K562 (cell line): ENCODE data around the gene C1QL3. TPM values are rescaled to one million over a fixed set of nuclear protein-coding genes. Genes with fewer than 3 reads are reported as not detected.

ENCODE experiments used
- ATAC-seq: fragments of 200-7000 bp; cut with Tn5 transposase; 3 replicates; pipeline ENCODE4 v1.9.1; 2020; ENCODE audit warnings: moderate library complexity
- BruUV-seq: library from RNA; stranded (reverse); fragments of 400-500 nt; replicated peaks from 2 replicates; lab custom pipeline; 2021; lab: Mats Ljungman, UMichigan
- CTCF ChIA-PET: fragments of 300-600 bp; formaldehyde crosslinking; extraction: SDS; loops from one replicate; lab custom pipeline; 2021; ENCODE audit warnings: low intra/inter-chr PET ratio; lab: Yijun Ruan, JAX
- POLR2A ChIA-PET: fragments of 300-600, 350-650 bp; sonication (Branson Sonifier 250); formaldehyde crosslinking; extraction: SDS; loops from one replicate; lab custom pipeline; 2021; ENCODE audit warnings: antibody characterized with exemption, inconsistent platforms; lab: Yijun Ruan, JAX
- DNase-seq, 4 experiments: peaks; one replicate each; pipeline versions ENCODE4 v3.0.0 to v3.0.0-alpha.2; 2011 to 2018; ENCODE audit warnings: low spot score in 3 of 4, mixed read lengths in 3 of 4; ENCODE audit errors: extremely low read depth in 1 of 4
- FAIRE-seq: peaks from 2 replicates; lab custom pipeline; 2011; peaks lifted over from hg19 to GRCh38; lab: Jason Lieb, UNC
- H2AFZ ChIP-seq: 2 replicates; pipeline ENCODE4 v1.6.0; 2011; ENCODE audit warnings: low read depth, low read length, control low read depth, inconsistent platforms
- H3K27ac ChIP-seq: fragments of 200-600 bp; 3 replicates; pipeline ENCODE4 v1.8.0; 2011; ENCODE audit warnings: low read depth, mild to moderate bottlenecking, control low read depth, inconsistent platforms, low read length, moderate library complexity, mixed read lengths; ENCODE audit errors: extremely low read depth
- H3K27me3 ChIP-seq, 2 experiments: fragments of 300-600 bp in 1 of 2; 2 replicates in 1 of 2; 3 replicates in 1 of 2; pipeline versions ENCODE4 v1.6.0 to v1.8.0; 2011; ENCODE audit warnings: inconsistent platforms in 2 of 2, low read length in 2 of 2, mild to moderate bottlenecking in 1 of 2, mixed read lengths in 1 of 2, moderate library complexity in 1 of 2; ENCODE audit not compliant: control insufficient read depth in 2 of 2, insufficient read depth in 2 of 2
- H3K36me3 ChIP-seq: fragments of 300-600 bp; 3 replicates; pipeline ENCODE4 v1.8.0; 2011; ENCODE audit warnings: mild to moderate bottlenecking, low read length, inconsistent platforms; ENCODE audit not compliant: control insufficient read depth, insufficient read depth
- H3K4me1 ChIP-seq, 2 experiments: fragments of 200-600 bp in 1 of 2; replicated peaks in 1 of 2; 2 replicates in 1 of 2; 3 replicates in 1 of 2; pipeline versions ENCODE4 v1.5.1 to v1.8.0; 2011; ENCODE audit warnings: inconsistent platforms in 2 of 2, low read length in 2 of 2, mild to moderate bottlenecking in 1 of 2, mixed read lengths in 1 of 2, moderate library complexity in 1 of 2; ENCODE audit not compliant: control insufficient read depth in 2 of 2, insufficient read depth in 2 of 2
- H3K4me2 ChIP-seq: 2 replicates; pipeline ENCODE4 v1.6.1; 2011; ENCODE audit warnings: low read length, control low read depth, inconsistent platforms, mixed read lengths; ENCODE audit not compliant: insufficient read depth
- H3K4me3 ChIP-seq: fragments of 200-600 bp; sonication (generic), shearing (Covaris generic); 2 replicates; pipeline ENCODE4 v1.5.1; 2016; ENCODE audit warnings: control low read depth, inconsistent platforms
- H3K79me2 ChIP-seq: fragments of 200-600 bp; 3 replicates; pipeline ENCODE4 v1.8.0; 2011; ENCODE audit warnings: low read length, inconsistent platforms; ENCODE audit not compliant: control insufficient read depth, insufficient read depth
- H3K9ac ChIP-seq, 2 experiments: 2 replicates each; pipeline versions ENCODE4 v1.6.0 to v1.6.1; 2011; ENCODE audit warnings: low read depth in 2 of 2, low read length in 2 of 2, control low read depth in 1 of 2, inconsistent platforms in 1 of 2, mild to moderate bottlenecking in 1 of 2, mixed read lengths in 1 of 2; ENCODE audit not compliant: insufficient read depth in 1 of 2
- H3K9me1 ChIP-seq: one replicate; pipeline ENCODE4 v1.6.0; 2011; ENCODE audit warnings: inconsistent platforms, mild to moderate bottlenecking, low read length, moderate library complexity; ENCODE audit not compliant: control insufficient read depth, insufficient read depth
- H3K9me3 ChIP-seq: replicated peaks from 2 replicates; pipeline ENCODE4 v1.5.1; 2011; ENCODE audit warnings: low read depth, low read length, inconsistent platforms; ENCODE audit not compliant: control insufficient read depth, insufficient read depth
- H4K20me1 ChIP-seq: replicated peaks from 2 replicates; pipeline ENCODE4 v1.6.1; 2011; ENCODE audit warnings: low read length, inconsistent platforms, mixed read lengths; ENCODE audit not compliant: control insufficient read depth, insufficient read depth
- CREBBP ChIP-seq: IDR thresholded peaks from one replicate; pipeline ENCODE4 v1.6.1; 2012; ENCODE audit warnings: low read depth, mild to moderate bottlenecking, control low read depth, inconsistent platforms, low read length
- MED1 ChIP-seq: sonication (generic); formaldehyde crosslinking; IDR thresholded peaks from 2 replicates; pipeline ENCODE4 v1.8.1; 2023; ENCODE audit warnings: missing genetic modification reagents, borderline replicate concordance
- MEF2A ChIP-seq: IDR thresholded peaks from 2 replicates; pipeline ENCODE4 v1.6.1; 2011; ENCODE audit warnings: low read depth, mild to moderate bottlenecking, low read length, moderate library complexity; ENCODE audit not compliant: control insufficient read depth
- NBN ChIP-seq: fragments of 450-650 bp; IDR thresholded peaks from 2 replicates; pipeline ENCODE4 v1.6.1; 2016; ENCODE audit warnings: low read depth, mild to moderate bottlenecking
- NFRKB ChIP-seq: fragments of 450-650 bp; IDR thresholded peaks from 2 replicates; pipeline ENCODE4 v1.6.1; 2016; ENCODE audit warnings: low read depth
- RFX1 ChIP-seq: fragments of 450-650 bp; IDR thresholded peaks from 2 replicates; pipeline ENCODE4 v1.6.1; 2016; ENCODE audit warnings: mild to moderate bottlenecking, moderate library complexity
- RFX5 ChIP-seq: IDR thresholded peaks from 2 replicates; pipeline ENCODE4 v1.6.1; 2011; ENCODE audit warnings: low read depth, mild to moderate bottlenecking, improper control_type of control experiment, low read length
- whole genome bisulfite sequencing: fragments of 100-300 bp; shearing (Covaris generic); methylation state at CpG from one replicate; pipeline ENCODE4 v1.1.6; 2016; ENCODE audit warnings: low coverage, mixed read lengths; ENCODE audit not compliant: insufficient coverage; ENCODE audit errors: missing lambda C conversion rate; 5-methylcytosine and 5-hydroxymethylcytosine counted together
- in situ Hi-C: fragments of 300-500 bp; cut with MboI; formaldehyde crosslinking; loops from 4 replicates; pipeline ENCODE4 v1.15.0; 2018; ENCODE audit warnings: inconsistent platforms, mixed read lengths
- intact Hi-C: fragments of 100-400 bp; cut with micrococcal nuclease; formaldehyde crosslinking; loops from 2 replicates; pipeline ENCODE4 v1.14.2; 2022
- polyA plus RNA-seq, 8 experiments: library from polyadenylated mRNA; depleted of rRNA in 4 of 8; stranded (reverse) in 5 of 8; unstranded in 3 of 8; fragments of >200 nt; fragmentation: Nextera tagmentation in 2 of 8; fragmentation: Illumina TruSeq in 1 of 8; extraction: Ambion mirVana in 2 of 8; extraction: Trizol in 1 of 8; gene quantifications; 2 replicates each; pipeline versions ENCODE4 v1.2.1 to v1.2.3, GENCODE V29; 2011 to 2014; ENCODE audit warnings: inconsistent platforms in 1 of 8, missing spikeins in 1 of 8
- total RNA-seq, 7 experiments: library from RNA; depleted of rRNA in 6 of 7; stranded (reverse); fragments of >200 nt in 6 of 7; fragmentation: Illumina TruSeq in 2 of 7; extraction: Trizol in 2 of 7; gene quantifications; 2 replicates each; pipeline versions ENCODE4 v1.2.1 to v1.2.3, GENCODE V29; 2011 to 2021; ENCODE audit warnings: low replicate concordance in 1 of 7
- TF ChIP-seq, protein P1 (sequence below): IDR thresholded peaks from 2 replicates; pipeline ENCODE4 v1.6.1; 2012; ENCODE audit warnings: low read depth, low read length, improper control_type of control experiment, borderline replicate concordance
- TF ChIP-seq, protein P2 (sequence below), 2 experiments: IDR thresholded peaks in 1 of 2; conservative IDR thresholded peaks in 1 of 2; 2 replicates each; pipeline ENCODE4 v1.6.1; 2016; ENCODE audit warnings: low read depth in 2 of 2, mild to moderate bottlenecking in 1 of 2, missing compliant biosample characterization in 1 of 2, missing genetic modification characterization in 1 of 2, moderate library complexity in 1 of 2

Gene C1QL3
- total and polyA plus RNA-seq, 9 of the 15 experiments (the other 6 are each of a cell fraction or from before 2014, with no cell fraction given): 0.28 to 0.37 TPM; not detected in 7

DNA sequence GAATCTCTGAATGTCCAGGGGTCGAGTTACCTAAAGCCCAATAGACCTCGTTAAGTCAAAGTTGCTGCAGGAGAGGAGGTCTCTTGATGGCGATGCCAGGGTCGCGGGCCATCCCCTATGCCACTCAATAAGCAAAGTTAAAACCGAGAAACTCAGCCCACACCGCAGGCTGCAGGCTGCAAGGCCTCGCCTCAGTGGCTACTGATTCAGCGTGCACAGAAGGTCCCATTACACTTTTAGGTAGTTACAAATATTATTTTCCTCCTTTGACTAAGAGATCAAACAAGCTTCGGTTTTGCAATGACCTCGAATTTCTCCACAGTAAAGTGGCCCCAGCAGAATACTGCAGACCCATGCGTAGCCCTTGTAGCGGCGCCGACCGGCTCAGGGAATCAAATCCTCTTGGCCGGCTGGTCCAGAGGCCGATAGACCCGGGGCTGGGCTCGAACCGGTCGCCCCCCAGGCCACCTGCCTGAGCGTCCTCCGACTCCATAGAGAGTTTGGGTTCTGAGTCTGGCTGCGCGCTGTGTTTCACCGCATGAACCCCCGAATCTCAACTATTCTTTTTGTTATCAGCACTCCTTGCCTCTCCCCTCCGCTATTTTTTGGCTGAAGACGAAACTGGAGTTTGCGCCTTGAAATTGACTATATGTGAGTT is 2.3 kb downstream of the C1QL3 start:
- no peak for DNase-seq
- in situ Hi-C loops: no loop called here
- Histone ChIP-seq H3K27me3 (no peaks in the 10 kb centered on the region), H3K79me2 (no peaks in the 10 kb centered on the region), H3K36me3 (no peaks in the 10 kb centered on the region), H3K4me2 (no peak overlapping the region)
- TF ChIP-seq CREBBP: no peak
- TF ChIP-seq NBN: no peak
- TF ChIP-seq, protein P1, sequence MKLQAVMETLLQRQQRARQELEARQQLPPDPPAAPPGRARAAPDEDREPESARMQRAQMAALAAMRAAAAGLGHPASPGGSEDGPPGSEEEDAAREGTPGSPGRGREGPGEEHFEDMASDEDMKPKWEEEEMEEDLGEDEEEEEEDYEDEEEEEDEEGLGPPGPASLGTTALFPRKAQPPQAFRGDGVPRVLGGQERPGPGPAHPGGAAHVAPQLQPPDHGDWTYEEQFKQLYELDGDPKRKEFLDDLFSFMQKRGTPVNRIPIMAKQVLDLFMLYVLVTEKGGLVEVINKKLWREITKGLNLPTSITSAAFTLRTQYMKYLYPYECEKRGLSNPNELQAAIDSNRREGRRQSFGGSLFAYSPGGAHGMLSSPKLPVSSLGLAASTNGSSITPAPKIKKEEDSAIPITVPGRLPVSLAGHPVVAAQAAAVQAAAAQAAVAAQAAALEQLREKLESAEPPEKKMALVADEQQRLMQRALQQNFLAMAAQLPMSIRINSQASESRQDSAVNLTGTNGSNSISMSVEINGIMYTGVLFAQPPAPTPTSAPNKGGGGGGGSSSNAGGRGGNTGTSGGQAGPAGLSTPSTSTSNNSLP: no peak
- TF ChIP-seq RFX1: no peak
- TF ChIP-seq, protein P2, sequence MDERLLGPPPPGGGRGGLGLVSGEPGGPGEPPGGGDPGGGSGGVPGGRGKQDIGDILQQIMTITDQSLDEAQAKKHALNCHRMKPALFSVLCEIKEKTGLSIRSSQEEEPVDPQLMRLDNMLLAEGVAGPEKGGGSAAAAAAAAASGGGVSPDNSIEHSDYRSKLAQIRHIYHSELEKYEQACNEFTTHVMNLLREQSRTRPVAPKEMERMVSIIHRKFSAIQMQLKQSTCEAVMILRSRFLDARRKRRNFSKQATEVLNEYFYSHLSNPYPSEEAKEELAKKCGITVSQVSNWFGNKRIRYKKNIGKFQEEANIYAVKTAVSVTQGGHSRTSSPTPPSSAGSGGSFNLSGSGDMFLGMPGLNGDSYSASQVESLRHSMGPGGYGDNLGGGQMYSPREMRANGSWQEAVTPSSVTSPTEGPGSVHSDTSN (CRISPR knock-in tag; IDR thresholded peaks at IDR 0.05; ENCODE audit: low read depth): no peak
- TF ChIP-seq, protein P2 (tag; conservative IDR thresholded peaks at IDR 0.05; ENCODE audit: low read depth): no peak
- no peak for TF ChIP-seq NFRKB
- no peak for TF ChIP-seq MEF2A
- no peak for TF ChIP-seq RFX5
- TF ChIP-seq MED1: no peak
- TF ChIP-seq, all 486 proteins: peak for 0
- ChIA-PET POLR2A (no interaction called here), CTCF (no interaction called here)
- Histone ChIP-seq H4K20me1 (no peaks in the 10 kb centered on the region), H3K4me1 (no peaks in the 10 kb centered on the region), H3K9me1 (no peaks in the 10 kb centered on the region), H3K4me3 (no peak overlapping the region), H3K27ac (no peak overlapping the region), H2AFZ (no peak overlapping the region), H3K9ac (no peak overlapping the region), H3K9me3 (0 out of 2 replicates have a peak, but pooled peaks cover 2% of the 10 kb centered on the region)
- FAIRE-seq (no peak), ATAC-seq (no peak)
- WGBS: 95% methylated on average over 29 of the region's 31 CpGs
- intact Hi-C loops: no loop called here
- no TSS peak for BruUV-seq
